GM12875 (cell line): ENCODE results near the gene DACT2.

Experiments used
- H3K4me3 ChIP-seq: one replicate; pipeline ENCODE4 v1.5.1; 2011; ENCODE audit warnings: low read depth, low read length, control low read depth
- CTCF ChIP-seq: IDR thresholded peaks from 2 replicates; pipeline ENCODE4 v1.5.1; 2011; ENCODE audit warnings: low read depth, mild to moderate bottlenecking, control low read depth, inconsistent platforms, low read length, moderate library complexity, borderline replicate concordance; ENCODE audit not compliant: insufficient read depth

The DACT2 gene

DNA sequence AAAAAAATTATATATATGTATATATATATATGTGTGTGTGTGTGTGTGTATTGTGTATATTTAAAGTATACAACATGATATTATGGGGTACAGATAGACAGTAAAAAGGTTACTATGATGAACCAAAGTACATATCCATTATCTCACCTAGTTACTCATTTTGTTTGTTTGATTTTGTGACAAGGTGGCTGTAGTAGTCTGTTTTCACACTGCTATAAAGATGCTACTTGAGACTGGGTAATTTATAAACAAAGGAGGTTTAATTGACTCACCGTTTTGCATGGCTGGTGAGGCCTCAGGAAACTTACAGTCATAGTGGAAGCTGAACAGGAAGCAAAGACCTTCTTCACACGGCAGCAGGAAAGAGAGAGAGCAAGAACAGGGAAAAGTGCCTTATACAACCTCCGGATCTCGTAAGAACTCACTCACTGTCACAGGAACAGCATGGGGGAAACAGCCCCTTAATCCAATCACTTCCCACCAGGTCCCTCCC, 30.2 kb upstream of the DACT2 start:
- H3K4me3 ChIP-seq = no peak overlapping the region
- TF ChIP-seq CTCF = no peak

GRCh38 chr6:168348186-168348585, 28.6 kb upstream of the DACT2 start:
- TF ChIP-seq CTCF = no peak
- no peak overlapping the region for H3K4me3 ChIP-seq

DNA sequence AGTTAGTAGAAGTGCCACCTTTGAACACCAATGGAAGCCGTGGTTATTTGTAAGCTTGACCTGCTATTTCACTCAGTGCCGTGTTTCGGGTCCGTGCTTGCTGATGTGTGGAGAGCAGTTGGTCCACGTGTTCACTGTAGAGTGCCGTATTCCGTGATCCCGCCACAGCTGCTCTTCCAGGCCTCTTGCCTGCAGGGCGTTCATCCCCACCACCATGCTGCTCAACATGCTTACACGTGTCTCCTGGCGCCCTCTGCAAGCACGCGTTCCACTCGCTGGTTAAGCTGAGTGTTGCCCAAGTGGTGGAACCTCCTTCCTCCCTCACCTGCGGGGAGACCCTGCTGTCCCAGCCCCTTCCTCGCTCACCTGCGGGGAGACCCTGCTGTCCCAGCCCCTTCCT, 28.0 kb upstream of the DACT2 start:
- TF ChIP-seq CTCF = no peak
- no peak overlapping the region for H3K4me3 ChIP-seq

- no peak for TF ChIP-seq CTCF
- H3K4me3 ChIP-seq = no peak overlapping the region
Observed at GRCh38 chr6:168347053-168347452, 27.5 kb upstream of the DACT2 start.

DNA sequence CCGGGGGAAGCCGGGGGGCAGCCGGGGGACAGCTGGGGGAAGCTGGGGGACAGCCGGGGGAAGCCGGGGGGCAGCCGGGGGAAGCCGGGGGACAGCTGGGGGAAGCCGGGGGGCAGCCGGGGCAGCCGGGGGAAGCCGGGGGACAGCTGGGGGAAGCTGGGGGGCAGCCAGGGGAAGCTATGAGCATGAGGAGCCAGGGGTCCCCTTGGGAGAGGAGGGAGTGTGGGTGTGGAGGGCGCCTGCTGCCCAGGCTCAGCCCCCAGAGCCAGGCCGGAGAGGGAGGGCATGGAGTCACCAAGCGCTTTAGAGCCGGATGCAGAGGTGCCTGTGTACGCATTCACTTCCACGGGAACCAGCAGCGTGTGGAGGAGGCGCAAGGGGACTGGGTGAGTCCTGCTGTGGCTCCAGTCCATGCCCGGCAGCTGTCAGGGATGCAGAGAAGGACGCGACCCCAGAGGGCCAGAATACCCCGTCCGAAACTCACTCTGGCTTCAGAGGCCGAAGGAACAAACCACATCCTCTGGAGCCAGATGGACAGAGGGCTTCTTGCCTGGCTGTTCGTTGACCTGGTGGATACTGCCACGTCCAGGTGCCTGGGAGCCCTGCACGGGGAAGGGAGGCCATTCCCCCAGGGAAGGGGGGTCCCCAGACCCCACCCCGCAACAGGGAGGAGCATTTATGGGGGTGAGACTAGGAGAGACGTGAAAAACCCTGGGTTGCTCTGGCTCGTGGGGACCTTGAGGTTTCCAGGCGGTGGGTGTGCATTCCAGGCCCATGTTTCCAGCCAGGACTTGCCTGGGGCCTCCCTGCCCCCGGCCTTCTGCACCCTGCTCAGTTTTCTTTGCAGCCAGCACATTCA, 26.5 kb upstream of the DACT2 start:
- TF ChIP-seq CTCF = no peak
- H3K4me3 ChIP-seq = no peak overlapping the region

GRCh38 chr6:168345266-168345665, 25.7 kb upstream of the DACT2 start:
- no peak for TF ChIP-seq CTCF
- H3K4me3 ChIP-seq = no peak overlapping the region

- H3K4me3 ChIP-seq = no peak overlapping the region
- no peak for TF ChIP-seq CTCF
Observed at GRCh38 chr6:168344338-168344737, 24.8 kb upstream of the DACT2 start.
